HG02852 (cell line): ENCODE measurements around the gene RASSF1.
A peak's percentile ranks its signal among the peaks of the same experiment; 100 is the strongest.

Experiments used
- ATAC-seq: cut with Tn5 transposase; IDR thresholded peaks from one replicate; pipeline ENCODE4 v1.9.1; 2021; ENCODE audit warnings: mild to moderate bottlenecking, moderate library complexity; ENCODE audit not compliant: unreplicated experiment

Gene RASSF1

DNA sequence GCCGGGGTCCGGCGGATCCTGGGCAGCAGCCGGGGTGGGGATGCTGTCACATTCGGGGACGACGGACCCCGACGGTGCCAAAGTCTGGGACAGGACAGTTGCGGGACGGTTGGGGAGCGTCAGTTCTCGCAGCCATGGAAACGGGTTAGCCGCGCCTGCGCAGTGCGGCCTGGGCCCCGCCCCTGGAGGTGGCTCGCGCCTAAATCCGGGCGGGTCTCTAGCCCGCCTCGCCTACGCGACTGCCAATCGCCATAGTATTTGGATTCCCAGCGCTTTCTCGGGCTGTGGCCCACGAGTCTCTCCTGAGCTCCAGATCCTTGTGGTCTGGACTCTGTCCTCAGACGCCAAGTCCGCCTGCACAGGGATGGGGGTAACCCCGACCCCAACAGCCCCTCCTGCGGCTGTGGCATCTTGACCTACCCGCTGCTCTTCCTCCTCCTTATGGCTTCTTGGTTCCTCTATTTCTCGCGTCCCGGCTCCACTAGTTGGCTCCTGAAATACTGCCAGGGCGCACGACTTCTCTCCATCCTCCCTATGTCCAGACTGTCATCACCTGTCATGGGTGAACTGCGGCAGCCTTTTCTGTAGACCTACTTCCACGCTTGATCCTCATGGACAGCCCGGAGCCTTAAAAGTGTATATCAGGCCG lies 5.1 kb upstream of the RASSF1 start, which contains the start of gene ZMYND10:
TSS of gene ZMYND10 (minus strand) at position 147 of the 649 bp plus-strand sequence. CDS start 153 bp downstream, outside the sequence.
- ATAC-seq, result no peak

DNA sequence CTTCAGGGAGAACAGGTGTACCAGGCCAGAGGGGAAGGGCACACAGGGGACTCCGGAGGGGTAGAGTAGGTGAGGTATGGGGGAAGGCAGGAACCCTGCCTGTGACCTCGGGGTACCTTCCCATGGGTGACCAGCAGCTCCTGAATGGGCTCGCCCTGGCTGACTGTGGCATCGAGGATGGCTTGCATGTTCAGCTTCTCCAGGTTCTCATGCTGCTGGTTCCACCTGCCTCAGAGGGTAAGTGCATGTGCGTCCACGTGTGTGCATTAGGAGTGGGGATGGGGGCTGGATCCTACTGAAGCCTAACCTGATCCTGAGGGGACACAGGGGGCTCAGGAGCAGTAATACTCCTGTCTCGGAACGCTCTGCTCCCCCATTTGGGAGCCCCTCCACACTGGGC lies 4.4 kb upstream of the RASSF1 start:
- ATAC-seq, result no peak

DNA sequence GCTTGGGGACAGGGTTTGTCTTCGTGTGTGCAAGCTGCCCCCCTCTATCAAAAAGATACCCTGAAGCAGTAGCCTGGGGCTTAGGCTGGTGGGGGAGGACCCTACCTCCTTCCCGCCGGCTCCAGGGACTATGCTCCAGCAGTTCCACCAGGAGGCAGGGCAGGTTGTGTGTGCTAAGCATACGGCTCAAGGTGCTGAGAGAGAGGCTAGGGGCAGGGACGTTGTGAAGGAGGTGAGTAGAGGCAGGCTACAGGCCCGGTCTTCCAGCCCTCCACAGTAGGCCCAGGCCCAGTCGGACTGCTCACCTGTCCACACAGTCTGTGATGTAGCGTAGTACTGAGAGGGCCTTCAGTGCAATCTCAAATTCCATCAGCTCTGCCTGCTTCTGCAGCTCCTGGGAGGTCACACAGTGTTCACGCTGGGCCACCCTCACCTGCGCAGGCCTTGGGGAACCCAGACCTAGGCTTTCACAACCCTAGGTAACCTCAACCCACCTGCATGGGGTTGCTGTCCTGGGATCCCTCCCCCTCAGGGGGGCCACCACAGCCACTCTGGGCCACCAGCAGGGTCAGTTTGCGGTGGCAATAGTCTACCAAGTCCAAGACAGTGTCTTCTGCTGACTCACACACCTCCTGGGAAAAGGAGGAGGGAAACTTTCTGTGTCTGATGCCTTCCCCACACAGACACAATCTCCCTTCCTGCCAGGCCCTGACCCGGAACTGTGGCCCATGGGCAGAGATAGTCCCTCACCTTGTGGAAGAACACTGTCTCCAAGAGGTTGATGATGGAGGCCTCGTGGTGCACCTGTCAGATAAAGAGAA lies 2.4 kb upstream of the RASSF1 start:
- no peak for ATAC-seq

DNA sequence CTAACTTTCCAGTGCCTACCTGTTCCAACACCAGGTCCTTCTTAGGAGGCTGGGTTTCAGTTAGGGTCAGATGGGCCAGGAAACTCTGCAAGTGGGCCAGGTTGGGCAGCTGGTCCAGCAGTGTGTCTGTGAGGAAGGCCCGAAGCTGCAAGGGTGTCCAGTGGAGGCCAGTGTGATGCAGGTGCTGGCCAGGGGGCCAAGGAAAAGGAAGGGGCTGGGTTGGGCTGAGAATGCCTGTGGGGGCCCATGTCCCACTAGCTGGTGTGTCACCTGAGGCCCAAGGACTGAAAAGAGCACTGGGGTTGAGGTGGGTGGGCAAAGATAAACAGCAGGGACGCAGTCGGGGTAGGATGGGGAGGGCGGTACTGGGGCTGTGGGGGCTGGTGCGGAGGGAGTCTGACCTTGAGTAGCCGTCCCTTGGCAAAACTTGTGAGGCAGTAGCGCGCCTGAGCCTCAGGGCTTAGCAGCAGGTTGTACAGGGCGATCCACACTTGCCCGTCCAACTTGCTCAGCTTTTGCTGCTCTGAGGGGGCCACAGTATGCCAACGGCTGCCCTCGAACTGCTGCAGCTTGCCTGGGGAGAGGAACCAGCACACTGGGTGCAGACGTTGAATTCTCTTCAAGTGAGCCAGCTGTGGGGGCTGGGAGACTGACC lies 1.5 kb upstream of the RASSF1 start:
- no peak for ATAC-seq

DNA sequence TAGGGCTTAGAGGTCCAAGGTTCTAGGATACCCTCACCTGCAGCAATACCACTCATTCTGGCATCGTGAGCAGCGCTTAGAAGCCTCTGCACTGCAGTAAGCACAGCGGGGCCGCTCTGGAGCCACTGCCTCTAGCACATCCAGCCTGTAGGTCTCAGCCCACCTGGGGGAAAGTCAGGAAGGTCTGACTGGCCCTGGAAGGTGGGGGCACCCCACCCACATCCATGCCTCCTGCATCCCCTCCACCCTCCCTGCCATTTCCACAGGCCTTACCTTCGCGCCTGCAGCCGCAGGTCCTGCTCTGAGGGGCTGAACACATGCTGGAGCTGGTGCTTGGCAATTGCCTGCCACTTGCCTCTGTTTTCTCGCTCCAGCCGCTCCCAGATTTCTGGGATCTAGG lies 901 bp upstream of the RASSF1 start:
- ATAC-seq, result no peak

DNA sequence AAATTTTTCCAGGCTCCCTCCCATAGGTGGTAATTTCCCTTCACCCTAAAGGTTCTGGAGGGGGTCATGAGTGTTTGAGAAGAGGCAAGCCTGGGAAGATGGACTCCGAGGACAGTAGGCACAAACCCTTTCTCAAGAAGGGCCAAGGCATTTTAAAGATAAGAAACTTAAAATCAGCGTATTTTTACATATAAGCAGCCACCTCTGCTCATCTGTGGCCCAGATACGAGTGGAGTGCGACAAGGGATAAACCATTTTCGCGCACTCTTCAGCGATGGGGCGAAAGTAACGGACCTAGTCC lies 539 bp downstream of the RASSF1 start:
- ATAC-seq, result no peak

DNA sequence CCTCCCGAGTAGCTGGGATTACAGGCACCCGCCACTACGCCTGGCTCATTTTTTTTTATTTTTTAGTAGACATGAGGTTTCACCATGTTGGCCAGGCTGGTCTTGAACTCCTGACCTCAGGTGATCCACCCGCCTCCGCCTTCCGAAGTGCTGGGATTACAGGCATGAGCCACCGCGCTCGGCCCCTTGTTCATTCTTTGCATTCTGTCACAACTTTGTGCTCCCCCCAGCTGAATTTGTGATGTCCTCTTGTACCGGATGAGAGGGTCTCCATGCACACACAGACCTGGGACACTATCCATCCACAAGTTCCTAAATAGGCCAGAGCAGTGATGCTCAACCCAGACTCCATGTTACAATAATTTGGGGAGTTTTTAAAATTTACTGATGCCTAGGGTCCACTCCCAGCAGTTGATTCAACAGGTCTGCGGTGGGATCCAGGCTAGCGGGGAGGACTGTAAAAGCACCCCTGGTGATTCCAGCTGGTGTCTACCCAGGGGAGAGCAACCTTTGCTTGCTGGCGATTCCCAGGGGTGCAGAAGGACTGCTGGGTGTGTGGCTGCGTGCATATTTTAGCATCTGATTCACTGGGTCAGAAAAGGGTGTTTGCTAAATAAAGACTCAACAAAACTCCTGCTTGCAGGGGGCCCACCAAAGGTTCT lies 1.0 kb downstream of the RASSF1 start:
- no peak for ATAC-seq

DNA sequence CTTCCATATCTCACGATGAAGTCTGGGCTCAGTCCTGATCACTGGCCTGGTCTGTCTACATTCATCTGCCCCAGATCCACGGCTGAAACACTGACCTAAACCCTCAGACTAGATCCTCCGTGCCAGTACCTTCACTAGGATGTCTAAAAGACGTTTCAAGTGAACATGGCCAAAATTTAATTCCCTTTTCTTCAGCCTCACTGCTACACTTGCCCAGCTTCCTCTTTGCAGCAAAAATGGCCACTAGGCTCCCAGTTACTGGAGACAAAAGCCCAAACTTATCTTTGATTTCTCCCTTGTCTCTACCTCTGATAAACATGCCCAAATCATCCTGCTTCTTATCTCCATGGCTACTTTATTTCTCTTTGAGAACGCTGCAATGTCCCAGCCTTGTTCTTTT lies 1.7 kb downstream of the RASSF1 start:
- ATAC-seq, result no peak

DNA sequence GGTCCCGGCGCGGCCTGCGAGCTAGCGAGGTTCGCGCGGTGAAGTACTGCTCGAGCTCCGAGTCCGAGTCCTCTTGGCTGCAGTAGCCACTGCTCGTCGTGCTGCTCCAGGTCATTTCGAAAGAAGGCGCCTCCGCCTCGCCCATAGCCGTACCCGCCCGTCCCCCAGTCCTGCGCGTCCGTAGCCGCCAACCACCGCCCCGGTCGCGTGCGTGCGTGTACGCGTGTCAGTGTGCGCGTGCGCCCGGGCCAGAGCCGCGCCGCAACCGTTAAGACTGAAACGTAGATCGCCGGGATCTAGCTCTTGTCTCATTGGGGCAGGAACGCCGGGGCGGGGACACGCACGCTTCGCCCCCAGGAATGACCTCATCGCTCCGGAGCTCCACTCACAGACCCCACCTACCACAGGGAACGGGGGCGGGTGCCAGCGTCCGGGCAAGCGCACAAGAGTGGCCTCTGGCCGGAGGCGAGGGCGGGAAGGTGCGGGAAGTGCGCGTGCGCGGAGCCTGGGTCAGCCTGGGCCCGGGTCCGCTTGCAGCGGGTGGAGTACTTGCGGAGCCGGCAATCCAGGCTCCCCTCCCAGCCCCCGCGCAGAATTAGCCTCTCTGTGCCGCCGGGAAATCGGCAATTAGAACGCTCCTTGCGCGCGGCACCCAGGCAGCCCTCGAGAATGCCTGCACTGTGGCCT lies 3.3 kb downstream of the RASSF1 start:
- ATAC-seq, result peak; percentile 73

DNA sequence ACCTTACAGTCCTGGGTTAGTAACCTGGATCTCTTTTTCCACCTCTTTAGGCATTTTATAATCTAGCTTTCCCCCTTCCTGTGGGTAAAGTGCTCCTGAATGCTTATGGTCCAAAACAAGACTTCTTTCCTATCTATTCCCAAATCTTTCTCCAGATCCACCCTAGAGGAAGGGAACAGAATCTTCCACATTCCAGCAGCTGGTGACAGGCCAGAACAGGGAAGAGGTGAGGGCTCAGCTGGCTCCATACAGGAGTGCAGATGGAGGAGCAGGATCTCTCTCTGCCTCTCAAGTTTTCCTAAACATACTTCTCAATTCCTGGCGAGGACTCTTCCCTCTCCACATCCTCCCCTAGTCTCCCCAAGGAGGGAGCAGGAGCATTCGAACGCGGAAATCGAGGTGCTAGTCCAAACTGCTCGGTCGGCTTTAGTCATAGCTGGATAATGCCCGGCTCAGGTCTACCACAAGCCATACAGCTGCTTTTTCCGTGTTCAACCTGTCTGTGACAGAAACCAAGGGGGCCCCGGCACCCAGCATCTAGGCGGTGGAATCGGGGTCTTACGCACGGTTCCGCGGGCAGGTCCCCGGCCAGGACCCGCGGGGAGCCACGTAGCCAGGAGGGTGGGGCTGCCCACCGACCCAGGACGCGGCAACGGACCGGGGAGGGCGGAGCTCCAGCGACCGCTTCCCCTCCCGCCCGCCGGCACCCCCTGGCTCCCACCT lies 4.0 kb downstream of the RASSF1 start:
- peak; percentile 34 for ATAC-seq

DNA sequence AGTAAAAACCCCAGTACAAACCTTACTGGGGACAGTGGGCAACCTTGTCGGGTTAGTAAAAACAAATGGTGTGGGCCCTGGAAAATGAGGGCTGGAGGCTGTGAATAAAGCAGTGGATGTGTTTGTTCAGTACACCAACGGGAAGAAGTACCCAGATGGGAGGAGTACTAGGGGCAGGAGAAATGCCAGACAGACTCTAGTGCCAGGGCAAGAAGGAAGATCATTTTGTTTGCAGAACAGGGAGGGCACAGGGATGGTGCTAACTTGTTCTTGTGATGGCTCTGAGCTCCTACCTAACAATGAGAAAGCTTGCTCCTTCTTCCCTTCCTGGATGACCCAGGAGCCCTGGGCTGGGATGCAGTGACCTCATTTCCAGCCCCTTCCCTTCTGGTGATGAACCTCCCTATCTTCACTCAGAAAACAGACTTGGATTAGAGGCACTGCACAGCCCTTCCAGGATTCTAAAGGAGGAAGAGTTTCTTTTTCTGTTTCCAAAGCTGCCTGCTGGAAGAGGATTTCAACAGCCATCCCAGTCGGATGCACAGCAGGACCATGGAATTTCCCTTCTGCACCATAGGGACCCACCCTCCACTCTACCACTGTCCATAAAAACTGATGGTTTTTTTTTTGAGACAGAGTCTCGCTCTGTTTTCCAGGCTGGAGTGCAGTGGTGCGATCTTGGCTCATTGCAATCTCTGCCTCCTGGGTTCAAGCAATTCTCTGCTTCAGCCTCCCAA lies 6.1 kb downstream of the RASSF1 start:
- no peak for ATAC-seq

DNA sequence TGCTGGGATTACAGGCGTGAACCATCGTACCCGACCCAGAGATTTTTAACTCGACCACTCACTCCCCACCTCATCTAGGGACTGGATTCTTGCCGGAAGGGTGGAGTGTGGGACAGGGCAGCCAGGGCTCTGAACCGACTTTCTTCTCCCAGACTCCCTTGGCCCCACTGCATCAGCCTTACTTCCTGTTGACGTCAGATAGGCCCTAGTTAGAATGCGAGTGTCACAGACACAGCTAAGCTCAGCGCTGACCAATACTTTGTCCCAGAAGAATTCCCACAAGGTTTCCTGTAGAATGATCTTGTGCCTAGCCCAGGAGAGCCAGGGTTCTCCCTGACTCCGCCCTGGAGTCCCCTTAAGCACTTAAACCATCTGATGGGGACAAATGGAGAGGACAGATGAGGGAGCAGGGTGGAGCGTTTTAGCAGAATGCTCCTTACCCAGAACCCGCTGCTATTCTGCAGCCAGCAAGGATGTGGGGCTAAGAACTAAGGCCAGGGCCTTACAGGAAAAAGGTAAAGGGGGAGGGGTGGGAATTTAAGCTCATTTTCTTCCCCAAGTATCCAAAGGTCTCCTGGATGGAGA lies 6.8 kb downstream of the RASSF1 start:
- ATAC-seq, result no peak

DNA sequence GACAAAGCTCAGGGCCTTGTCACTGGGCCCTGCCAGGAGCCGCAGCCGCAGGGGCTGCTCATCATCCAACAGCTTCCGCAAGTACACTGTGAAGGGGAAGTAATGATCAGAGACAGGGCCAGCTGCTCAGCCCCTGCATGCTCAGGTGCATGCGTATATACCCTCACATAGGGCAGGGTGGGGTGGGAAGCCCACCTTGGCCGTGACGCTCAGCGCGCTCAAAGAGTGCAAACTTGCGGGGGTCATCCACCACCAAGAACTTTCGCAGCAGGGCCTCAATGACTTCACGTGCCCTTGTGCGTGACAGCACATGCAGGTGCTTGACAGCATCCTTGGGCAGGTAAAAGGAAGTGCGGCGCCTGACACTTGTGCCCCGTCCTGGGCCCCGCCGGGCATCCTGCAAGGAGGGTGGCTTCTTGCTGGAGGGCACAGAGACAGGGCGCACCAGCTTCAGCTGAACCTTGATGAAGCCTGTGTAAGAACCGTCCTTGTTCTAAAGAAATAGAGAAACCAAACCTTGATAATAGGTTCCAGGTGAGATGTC lies 9.2 kb downstream of the RASSF1 start:
- ATAC-seq, result no peak

DNA sequence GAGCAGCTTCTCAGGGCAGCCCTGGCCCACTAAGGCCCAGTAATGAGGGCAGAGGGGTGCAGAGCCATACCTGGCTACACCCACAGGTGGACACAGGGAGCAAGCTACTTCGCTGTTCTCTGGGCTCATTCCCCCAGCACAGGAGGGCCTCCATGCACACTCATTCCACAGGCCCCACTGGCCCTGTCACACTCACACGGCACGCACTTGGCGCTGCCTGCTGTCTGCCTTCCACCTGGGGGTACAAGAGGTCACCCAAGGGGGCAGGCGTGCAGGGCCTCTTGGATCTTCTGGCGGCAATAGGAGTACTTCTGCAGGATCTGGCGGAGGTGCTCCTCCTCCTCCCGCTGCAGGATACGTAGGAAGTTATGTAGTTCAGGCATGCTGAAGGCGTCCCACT lies 10.3 kb downstream of the RASSF1 start:
- no peak for ATAC-seq

DNA sequence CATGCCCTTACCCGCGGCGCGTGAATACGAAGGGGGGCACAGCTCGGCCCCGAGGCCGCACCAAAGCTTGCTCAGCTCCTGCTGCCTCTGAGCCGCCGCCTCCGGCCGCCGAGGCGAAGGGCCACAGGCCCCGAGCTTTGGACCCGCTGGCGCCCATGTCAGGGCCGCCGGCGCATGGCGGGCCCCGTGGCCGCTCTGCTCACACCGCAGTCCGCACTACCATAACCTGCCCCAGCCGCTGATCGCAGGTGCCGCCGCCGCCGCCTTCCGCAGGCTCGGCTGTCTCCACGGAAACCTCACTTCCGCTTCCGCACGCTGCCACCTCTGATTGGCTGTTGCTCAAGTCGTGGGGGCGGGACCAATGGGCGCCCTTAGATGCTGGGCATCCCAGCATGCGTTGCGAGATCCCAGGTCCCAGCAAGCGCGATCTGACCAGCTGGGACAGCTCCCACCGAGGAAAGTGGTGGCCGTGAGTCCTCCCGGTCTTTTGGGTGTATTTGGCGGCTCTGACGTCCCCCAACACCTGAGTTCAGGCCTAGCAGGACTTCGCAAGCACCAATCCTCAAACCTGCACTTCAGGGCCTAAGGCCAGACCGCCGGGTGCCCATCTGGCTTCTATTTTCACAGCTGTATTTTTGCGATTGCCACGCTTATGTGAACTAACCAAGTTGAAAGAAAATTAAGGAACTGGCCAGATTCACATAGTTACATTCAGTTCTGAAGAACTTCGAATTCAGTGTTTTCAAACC lies 12.5 kb downstream of the RASSF1 start, which contains the start of gene TUSC2:
TSS of gene TUSC2 (minus strand) at position 281 of the 749 bp plus-strand sequence. CDS start at position 157, 124 bp downstream.
- ATAC-seq, result peak; percentile 94

DNA sequence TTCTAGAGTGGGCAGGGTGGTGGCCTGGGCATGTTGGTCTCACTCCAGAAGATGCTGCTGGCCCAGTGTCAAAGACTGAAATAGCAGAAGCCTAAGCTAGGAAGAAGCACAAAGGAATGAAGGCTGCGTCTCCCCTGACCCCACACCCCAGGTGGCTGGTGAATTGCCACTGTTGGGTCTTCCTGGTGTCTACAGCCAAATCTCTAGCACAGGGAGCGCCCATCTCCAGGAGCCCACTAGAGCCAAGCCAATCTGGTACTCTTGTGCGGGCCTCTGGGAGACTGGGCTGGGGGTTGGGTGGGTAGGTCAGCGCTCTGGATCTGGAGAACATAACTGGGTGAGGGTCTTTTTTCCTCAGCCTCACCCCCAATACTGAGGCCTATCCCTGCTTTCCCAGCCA lies 13.5 kb downstream of the RASSF1 start:
- ATAC-seq, result no peak

DNA sequence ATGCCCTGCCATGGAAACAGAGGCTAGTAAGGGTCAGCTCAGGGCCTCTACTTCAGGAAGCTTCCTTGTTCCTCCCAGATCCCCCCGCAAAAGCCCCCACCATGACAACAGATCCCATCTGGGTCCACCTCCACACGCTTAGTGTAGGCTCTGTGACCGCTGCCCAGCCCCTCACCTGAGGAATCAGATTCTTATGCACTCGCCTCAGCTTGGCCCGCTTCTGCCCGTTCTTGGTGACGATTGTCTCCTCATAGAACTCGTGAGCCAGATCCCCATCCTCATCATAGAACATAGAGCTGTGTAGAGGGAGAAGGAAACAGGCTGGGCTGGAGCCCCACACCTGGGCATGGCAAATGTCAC lies 14.5 kb downstream of the RASSF1 start:
- no peak for ATAC-seq

DNA sequence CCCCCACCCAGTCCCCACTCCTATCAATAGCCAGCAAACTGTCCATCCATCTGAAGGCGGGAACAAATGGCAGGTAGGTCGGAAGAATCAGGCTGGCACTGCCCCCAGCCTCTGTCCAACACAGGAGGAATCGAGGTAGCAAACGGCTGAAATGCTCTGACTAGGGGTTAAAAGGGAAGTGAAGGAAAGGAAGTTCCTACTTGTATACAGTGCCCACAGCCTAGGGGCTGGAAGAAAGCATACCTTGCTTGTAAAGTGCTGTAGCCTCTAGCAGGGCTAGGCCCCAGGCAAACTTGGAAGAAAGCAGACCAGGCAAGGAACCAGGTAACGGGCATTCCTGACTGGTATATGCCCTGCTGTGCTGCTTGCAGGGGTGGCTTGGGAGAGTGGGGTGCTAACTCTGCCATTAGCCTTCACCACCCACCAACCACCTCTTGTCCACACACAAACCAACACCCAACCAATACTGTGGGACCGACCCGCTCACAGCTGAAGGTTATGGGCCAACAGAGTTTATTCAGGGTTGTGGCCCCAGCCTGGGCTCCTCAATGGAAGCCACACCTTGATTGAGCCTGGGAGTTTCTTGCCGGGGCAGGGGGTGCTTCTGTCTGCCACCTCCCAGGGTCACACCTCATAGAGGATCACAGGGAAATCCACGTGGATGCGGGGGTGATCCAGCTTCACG lies 15.0 kb downstream of the RASSF1 start:
- ATAC-seq, result no peak
